H9 (cell line): ENCODE results near the gene TNFAIP8L1. TPM values are rescaled to one million over a fixed set of nuclear protein-coding genes. Genes with fewer than 3 reads are reported as not detected.

Experiments
- DNase-seq: peaks from one replicate; pipeline ENCODE4 v3.0.0-alpha.2; 2017
- H2AFZ ChIP-seq: one replicate; pipeline ENCODE4 v1.6.1; 2013; ENCODE audit warnings: mild to moderate bottlenecking, low read length, control low read depth, moderate library complexity
- H2AK5ac ChIP-seq: 2 replicates; pipeline ENCODE4 v1.6.1; 2013; ENCODE audit warnings: low read length, control low read depth, mixed read lengths; ENCODE audit not compliant: insufficient read length
- H2BK120ac ChIP-seq: one replicate; pipeline ENCODE4 v1.6.1; 2013; ENCODE audit warnings: low read depth, mild to moderate bottlenecking, low read length, control low read depth, inconsistent platforms; ENCODE audit not compliant: poor library complexity, severe bottlenecking
- H2BK12ac ChIP-seq: 2 replicates; pipeline ENCODE4 v1.6.1; 2013; ENCODE audit warnings: low read length, control low read depth, mixed read lengths, low read depth; ENCODE audit not compliant: insufficient read length
- H2BK15ac ChIP-seq: 2 replicates; pipeline ENCODE4 v1.6.1; 2013; ENCODE audit warnings: low read depth, low read length, control low read depth
- H2BK20ac ChIP-seq: one replicate; pipeline ENCODE4 v1.6.1; 2013; ENCODE audit warnings: low read depth, mild to moderate bottlenecking, low read length, control low read depth, inconsistent platforms; ENCODE audit not compliant: poor library complexity, severe bottlenecking
- H2BK5ac ChIP-seq: 2 replicates; pipeline ENCODE4 v1.6.1; 2013; ENCODE audit warnings: low read length, control low read depth, mixed read lengths; ENCODE audit not compliant: insufficient read length
- H3K14ac ChIP-seq: 2 replicates; pipeline ENCODE4 v1.6.1; 2013; ENCODE audit warnings: low read length, control low read depth; ENCODE audit not compliant: insufficient read depth
- H3K18ac ChIP-seq: 2 replicates; pipeline ENCODE4 v1.6.1; 2013; ENCODE audit warnings: low read depth, mild to moderate bottlenecking, mixed read lengths, low read length, control low read depth; ENCODE audit not compliant: insufficient read length
- H3K23ac ChIP-seq: 2 replicates; pipeline ENCODE4 v1.6.1; 2013; ENCODE audit warnings: low read length, control low read depth, mixed read lengths, low read depth; ENCODE audit not compliant: insufficient read length
- H3K23me2 ChIP-seq: 2 replicates; pipeline ENCODE4 v1.6.1; 2013; ENCODE audit warnings: low read depth, mild to moderate bottlenecking, mixed read lengths, low read length, control low read depth; ENCODE audit not compliant: insufficient read length, poor library complexity, severe bottlenecking
- H3K27ac ChIP-seq: 2 replicates; pipeline ENCODE4 v1.5.1; 2013; ENCODE audit warnings: low read length, control low read depth, mixed read lengths, low read depth; ENCODE audit not compliant: insufficient read length
- H3K27me3 ChIP-seq: 2 replicates; pipeline ENCODE4 v1.6.1; 2013; ENCODE audit warnings: low read length, control low read depth, inconsistent platforms; ENCODE audit not compliant: insufficient read depth
- H3K4ac ChIP-seq: 2 replicates; pipeline ENCODE4 v1.6.1; 2013; ENCODE audit warnings: low read depth, mild to moderate bottlenecking, control low read depth, inconsistent platforms, low read length, moderate library complexity
- H3K4me1 ChIP-seq: 2 replicates; pipeline ENCODE4 v1.6.1; 2013; ENCODE audit warnings: low read length, control low read depth, inconsistent platforms; ENCODE audit not compliant: insufficient read depth
- H3K4me2 ChIP-seq: 2 replicates; pipeline ENCODE4 v1.6.1; 2013; ENCODE audit warnings: low read length, control low read depth, mixed read lengths; ENCODE audit not compliant: insufficient read length, insufficient read depth
- H3K56ac ChIP-seq: 2 replicates; pipeline ENCODE4 v1.6.1; 2013; ENCODE audit warnings: low read depth, mild to moderate bottlenecking, mixed read lengths, low read length, control low read depth; ENCODE audit not compliant: insufficient read length
- H3K79me1 ChIP-seq: 2 replicates; pipeline ENCODE4 v1.6.1; 2013; ENCODE audit warnings: low read depth, mild to moderate bottlenecking, moderate library complexity, low read length, control low read depth, inconsistent platforms; ENCODE audit not compliant: insufficient read depth, poor library complexity, severe bottlenecking
- H3K79me2 ChIP-seq: 2 replicates; pipeline ENCODE4 v1.6.1; 2013; ENCODE audit warnings: low read length, control low read depth, inconsistent platforms; ENCODE audit not compliant: insufficient read depth
- H3K9ac ChIP-seq: 2 replicates; pipeline ENCODE4 v1.6.1; 2013; ENCODE audit warnings: low read length, control low read depth, mixed read lengths; ENCODE audit not compliant: insufficient read length; ENCODE audit errors: extremely low read depth
- H3K9me3 ChIP-seq: one replicate; pipeline ENCODE4 v1.6.1; 2013; ENCODE audit warnings: low read depth, low read length, inconsistent platforms; ENCODE audit not compliant: control insufficient read depth
- H3T11ph ChIP-seq: one replicate; pipeline ENCODE4 v1.6.1; 2013; ENCODE audit warnings: mild to moderate bottlenecking, low read length, control low read depth, inconsistent platforms
- H4K20me1 ChIP-seq: one replicate; pipeline ENCODE4 v1.6.1; 2013; ENCODE audit not compliant: control insufficient read depth, insufficient read length, insufficient read depth
- H4K5ac ChIP-seq: 2 replicates; pipeline ENCODE4 v1.6.1; 2013; ENCODE audit warnings: low read depth, mild to moderate bottlenecking, mixed read lengths, low read length, control low read depth; ENCODE audit not compliant: insufficient read length
- H4K8ac ChIP-seq: replicated peaks from 2 replicates; pipeline ENCODE4 v1.6.1; 2013; ENCODE audit warnings: low read length, control low read depth, mixed read lengths, low read depth; ENCODE audit not compliant: insufficient read length
- H4K91ac ChIP-seq: 2 replicates; pipeline ENCODE4 v1.6.1; 2013; ENCODE audit warnings: low read depth, mild to moderate bottlenecking, moderate library complexity, mixed read lengths, low read length, control low read depth; ENCODE audit not compliant: insufficient read length
- H3K27ac Mint-ChIP-seq, 3 experiments: 2 replicates in 2 of 3; 3 replicates in 1 of 3; pipeline ENCODE4 v1.8.0; 2020 to 2021; ENCODE audit warnings: mixed read lengths in 3 of 3, mild to moderate bottlenecking in 1 of 3, moderate library complexity in 1 of 3
- H3K27me3 Mint-ChIP-seq: 2 replicates; pipeline ENCODE4 v1.8.0; 2021; ENCODE audit warnings: low read depth, mild to moderate bottlenecking, moderate library complexity, mixed read lengths
- H3K36me3 Mint-ChIP-seq, 3 experiments: 2 replicates in 2 of 3; 3 replicates in 1 of 3; pipeline ENCODE4 v1.8.0; 2020 to 2021; ENCODE audit warnings: low read depth in 3 of 3, mixed read lengths in 3 of 3; ENCODE audit not compliant: insufficient read depth in 1 of 3
- H3K4me1 Mint-ChIP-seq, 2 experiments: 2 replicates each; pipeline ENCODE4 v1.8.0; 2020; ENCODE audit warnings: mixed read lengths in 2 of 2
- H3K4me3 Mint-ChIP-seq, 2 experiments: 2 replicates in 1 of 2; 3 replicates in 1 of 2; pipeline ENCODE4 v1.8.0; 2020 to 2021; ENCODE audit warnings: mild to moderate bottlenecking in 2 of 2, mixed read lengths in 2 of 2, moderate library complexity in 1 of 2
- H3K9me3 Mint-ChIP-seq, 2 experiments: 2 replicates in 1 of 2; 3 replicates in 1 of 2; pipeline ENCODE4 v1.8.0; 2020; ENCODE audit warnings: mild to moderate bottlenecking in 2 of 2, mixed read lengths in 2 of 2, moderate library complexity in 1 of 2
- WGBS: extraction: QIAGEN DNeasy Blood & Tissue Kit; methylation state at CpG from one replicate; pipeline ENCODE4 v1.1.7; 2013; ENCODE audit warnings: missing lambda C conversion rate, low lambda C conversion rate, mixed read lengths; ENCODE audit not compliant: insufficient read length; ENCODE audit errors: extremely low coverage; 5-methylcytosine and 5-hydroxymethylcytosine counted together
- total RNA-seq: library from RNA; stranded (reverse); gene quantifications from 2 replicates; pipeline ENCODE4 v1.2.1, GENCODE V29; 2021
- TF ChIP-seq, protein P1 (sequence below): fragments of 200-600 bp; sonication (generic); conservative IDR thresholded peaks from 3 replicates; pipeline ENCODE4 v1.8.0; 2021; ENCODE audit warnings: antibody characterized with exemption, mild to moderate bottlenecking

TNFAIP8L1 gene
- total RNA-seq, 1 experiment from 2014 or later: 4.2 TPM

DNA sequence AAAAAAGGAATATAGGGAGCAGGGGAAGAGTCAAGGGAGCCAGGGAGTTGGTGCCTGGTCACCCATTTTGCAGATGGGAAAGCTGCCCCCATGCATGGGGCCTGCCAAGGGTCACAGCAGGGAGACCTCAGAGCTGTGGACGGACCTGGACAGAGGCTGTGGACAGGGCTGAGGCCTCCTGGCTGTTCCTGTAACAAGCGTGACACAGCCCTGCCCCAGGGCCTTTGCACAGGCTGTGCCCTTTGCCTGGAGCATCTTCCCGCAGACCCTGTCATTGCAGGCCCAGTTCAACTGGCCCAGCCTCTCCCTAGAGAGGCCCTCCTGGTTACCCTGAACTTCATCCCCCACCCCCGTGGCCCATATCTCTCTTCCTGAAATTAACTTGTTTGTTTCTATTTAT, 6.4 kb downstream of the TNFAIP8L1 start:
- H2BK15ac ChIP-seq: no peak overlapping the region
- no peak overlapping the region for H3K23ac ChIP-seq
- no peak overlapping the region for H3K27ac ChIP-seq
- no peaks in the 10 kb centered on the region for H3K27me3 ChIP-seq
- H3K4me1 ChIP-seq: no peaks in the 10 kb centered on the region
- H2AFZ ChIP-seq: no peak overlapping the region
- no peak overlapping the region for H4K8ac ChIP-seq
- H3K18ac ChIP-seq: no peak overlapping the region
- no peak overlapping the region for H3K4ac ChIP-seq
- WGBS: no CpG with 5 or more reads among the region's 4 CpGs
- DNase-seq: no peak
- H3K79me2 ChIP-seq: no peaks in the 10 kb centered on the region
- Mint-ChIP-seq H3K27ac (no peak overlapping the region), H3K4me1 (peaks cover 0 to 18% of the 10 kb centered on the region in 2 experiments; a peak in 2 of 4 replicates), H3K4me3 (no peak overlapping the region), H3K9me3 (no peaks in the 10 kb centered on the region), H3K27me3 (no peaks in the 10 kb centered on the region), H3K36me3 (peaks cover 0 to 6% (median 3%) of the 10 kb centered on the region in 3 experiments; a peak in 4 of 7 replicates)
- TF ChIP-seq, protein P1, sequence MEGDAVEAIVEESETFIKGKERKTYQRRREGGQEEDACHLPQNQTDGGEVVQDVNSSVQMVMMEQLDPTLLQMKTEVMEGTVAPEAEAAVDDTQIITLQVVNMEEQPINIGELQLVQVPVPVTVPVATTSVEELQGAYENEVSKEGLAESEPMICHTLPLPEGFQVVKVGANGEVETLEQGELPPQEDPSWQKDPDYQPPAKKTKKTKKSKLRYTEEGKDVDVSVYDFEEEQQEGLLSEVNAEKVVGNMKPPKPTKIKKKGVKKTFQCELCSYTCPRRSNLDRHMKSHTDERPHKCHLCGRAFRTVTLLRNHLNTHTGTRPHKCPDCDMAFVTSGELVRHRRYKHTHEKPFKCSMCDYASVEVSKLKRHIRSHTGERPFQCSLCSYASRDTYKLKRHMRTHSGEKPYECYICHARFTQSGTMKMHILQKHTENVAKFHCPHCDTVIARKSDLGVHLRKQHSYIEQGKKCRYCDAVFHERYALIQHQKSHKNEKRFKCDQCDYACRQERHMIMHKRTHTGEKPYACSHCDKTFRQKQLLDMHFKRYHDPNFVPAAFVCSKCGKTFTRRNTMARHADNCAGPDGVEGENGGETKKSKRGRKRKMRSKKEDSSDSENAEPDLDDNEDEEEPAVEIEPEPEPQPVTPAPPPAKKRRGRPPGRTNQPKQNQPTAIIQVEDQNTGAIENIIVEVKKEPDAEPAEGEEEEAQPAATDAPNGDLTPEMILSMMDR: no peak
- H3T11ph ChIP-seq: no peak overlapping the region
- no peak overlapping the region for H2BK5ac ChIP-seq
- no peak overlapping the region for H4K91ac ChIP-seq
- H3K9me3 ChIP-seq: no peaks in the 10 kb centered on the region
- no peak overlapping the region for H2BK20ac ChIP-seq
- no peaks in the 10 kb centered on the region for H3K23me2 ChIP-seq
- no peak overlapping the region for H4K5ac ChIP-seq
- no peak overlapping the region for H3K9ac ChIP-seq
- H3K14ac ChIP-seq: no peak overlapping the region
- H2BK120ac ChIP-seq: no peak overlapping the region
- H2AK5ac ChIP-seq: no peak overlapping the region
- no peak overlapping the region for H3K4me2 ChIP-seq
- no peak overlapping the region for H3K56ac ChIP-seq
- no peaks in the 10 kb centered on the region for H3K79me1 ChIP-seq
- H2BK12ac ChIP-seq: no peak overlapping the region
- no peaks in the 10 kb centered on the region for H4K20me1 ChIP-seq
